CD4-positive, alpha-beta T cell treated with Interleukin-6 at 100 ng/mL for 8 hours (primary cell): Measurements from ENCODE around the gene EIF3A.

ENCODE experiments used
- DNase-seq: peaks from one replicate; pipeline ENCODE4 v3.0.0-alpha.2; 2020; ENCODE audit warnings: mixed read lengths, low spot score

EIF3A gene

DNA sequence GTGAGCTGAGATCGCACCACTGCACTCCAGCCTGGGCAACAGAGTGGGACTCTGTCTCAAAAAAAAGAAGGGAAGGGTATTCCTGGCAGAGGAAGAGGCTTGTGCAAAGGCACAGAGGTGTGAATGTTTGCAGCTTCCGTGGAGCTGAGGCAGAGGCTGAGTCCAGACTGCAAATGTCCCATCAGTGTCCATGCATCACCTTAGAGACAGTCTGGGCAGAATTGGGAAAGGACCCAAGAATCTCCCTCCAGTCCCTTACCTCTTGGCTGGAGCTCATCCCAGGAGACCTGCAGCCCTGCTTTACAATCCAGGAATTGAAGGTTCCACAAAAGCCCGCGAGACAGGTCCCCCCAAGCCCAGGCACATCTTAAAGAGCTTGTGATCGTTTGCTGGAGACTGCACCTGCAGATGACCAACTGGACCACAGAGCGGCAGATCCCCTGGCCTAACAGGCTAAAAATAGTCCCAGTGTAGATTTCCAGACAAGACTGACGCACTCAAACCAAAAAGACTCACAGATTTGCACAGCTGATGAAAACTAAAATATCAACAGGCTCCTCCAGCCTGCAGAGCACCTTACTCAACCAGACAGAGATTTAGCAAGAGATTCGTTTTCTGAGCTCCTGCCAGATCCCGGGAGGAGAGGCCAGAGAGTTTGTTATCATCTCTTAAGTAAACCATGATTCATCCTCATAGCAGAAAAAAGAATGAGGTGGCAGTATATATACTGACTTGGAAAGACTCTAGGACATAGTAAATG, 74.0 kb downstream of the EIF3A start:
- no peak for DNase-seq

DNA sequence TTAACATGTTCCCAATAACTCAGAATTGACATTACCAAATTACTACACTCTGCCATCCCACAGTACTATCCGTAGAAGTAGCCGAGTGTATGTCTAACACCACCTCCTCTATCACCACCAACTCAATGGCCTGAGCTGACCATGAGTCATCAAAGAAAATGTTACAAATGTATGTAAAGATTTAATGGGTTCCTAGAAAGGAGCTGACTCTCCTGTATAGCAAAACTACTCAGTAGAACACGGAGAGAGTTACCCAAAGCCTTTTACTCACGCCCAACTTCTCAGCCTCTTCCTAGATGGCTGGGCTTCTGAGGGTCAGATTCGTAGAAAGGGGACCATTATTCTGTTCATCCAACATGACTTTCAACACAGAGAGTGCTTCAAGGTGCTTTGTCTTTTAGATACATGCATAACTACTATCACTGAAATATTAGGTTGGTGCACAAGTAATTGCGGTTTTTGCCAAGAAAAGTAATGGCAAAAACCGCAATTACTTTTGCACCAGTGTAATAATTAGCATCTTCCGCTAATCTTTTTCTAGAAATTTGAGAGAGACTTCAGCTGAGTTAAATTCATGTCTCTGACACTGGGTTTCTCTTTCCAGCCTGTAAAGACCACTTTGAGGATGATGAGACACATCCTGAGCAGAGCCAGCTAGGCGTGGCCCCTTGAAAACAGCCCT, 75.1 kb downstream of the EIF3A start:
- DNase-seq, result no peak

GRCh38 chr10:119003572-119004289, 76.9 kb downstream of the EIF3A start:
- DNase-seq, result no peak

GRCh38 chr10:119001717-119002500, 78.7 kb downstream of the EIF3A start:
- no peak for DNase-seq

DNA sequence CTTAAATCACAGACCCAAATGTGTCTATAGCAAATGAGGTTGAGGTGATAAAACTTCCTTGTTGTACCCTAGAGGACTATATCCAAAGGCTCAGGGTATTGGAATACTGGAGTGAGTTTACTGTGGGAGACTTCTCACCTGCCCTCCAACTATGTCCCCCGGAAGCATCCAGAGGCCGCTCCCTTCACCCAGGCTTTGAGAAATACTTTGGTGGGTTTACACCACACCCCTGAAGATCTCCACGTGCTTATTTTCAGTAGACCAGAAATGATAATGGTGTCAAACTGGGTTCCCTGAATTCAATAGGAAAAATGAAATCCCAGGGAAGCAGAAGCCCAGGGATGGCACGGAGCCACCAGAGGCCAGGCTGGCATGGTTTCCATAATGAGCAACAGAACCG, 82.4 kb downstream of the EIF3A start:
- no peak for DNase-seq

GRCh38 chr10:118997379-118997778, 83.2 kb downstream of the EIF3A start:
- DNase-seq, result no peak

DNA sequence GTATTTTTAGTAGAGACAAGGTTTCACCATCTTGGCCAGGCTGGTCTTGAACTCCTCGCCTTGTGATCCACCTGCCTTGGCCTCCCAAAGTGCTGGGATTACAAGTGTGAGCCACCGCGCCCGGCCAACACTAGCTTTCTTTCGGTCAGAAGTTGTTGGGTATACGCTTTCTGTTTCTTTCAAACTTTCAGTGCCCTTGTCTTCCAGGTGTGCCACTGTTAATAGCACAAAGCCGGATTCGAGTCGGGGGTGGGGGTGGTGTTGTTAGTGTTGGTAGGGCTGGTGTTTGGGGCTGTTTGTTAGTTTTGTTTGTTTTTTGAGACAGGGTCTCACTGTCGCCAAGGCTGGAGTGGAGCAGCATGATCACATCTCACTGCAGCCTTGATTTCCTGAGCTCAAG, 84.9 kb downstream of the EIF3A start:
- no peak for DNase-seq

DNA sequence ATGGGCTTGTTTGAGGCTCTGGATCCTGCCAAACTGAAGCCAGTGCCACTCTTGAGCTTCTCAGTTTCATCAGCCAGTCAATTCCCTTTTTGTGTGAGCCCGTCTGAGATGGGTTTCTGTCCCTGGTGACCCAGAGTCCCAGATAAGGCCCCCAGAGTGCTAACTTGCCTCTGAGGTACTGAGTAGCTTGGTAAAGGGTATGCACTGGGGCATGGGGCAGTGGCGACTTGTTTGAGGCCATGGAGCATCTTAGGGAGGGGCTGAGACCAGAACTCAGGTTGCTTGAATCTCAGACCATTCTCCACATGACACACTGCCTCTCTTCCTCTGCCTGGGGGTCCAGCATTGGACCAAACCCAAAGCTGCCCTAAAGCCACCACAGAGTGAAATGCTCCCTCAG, 86.3 kb downstream of the EIF3A start:
- no peak for DNase-seq

- no peak for DNase-seq
These were observed 87.4 kb downstream of the EIF3A start for GRCh38 chr10:118993214-118993613.

DNA sequence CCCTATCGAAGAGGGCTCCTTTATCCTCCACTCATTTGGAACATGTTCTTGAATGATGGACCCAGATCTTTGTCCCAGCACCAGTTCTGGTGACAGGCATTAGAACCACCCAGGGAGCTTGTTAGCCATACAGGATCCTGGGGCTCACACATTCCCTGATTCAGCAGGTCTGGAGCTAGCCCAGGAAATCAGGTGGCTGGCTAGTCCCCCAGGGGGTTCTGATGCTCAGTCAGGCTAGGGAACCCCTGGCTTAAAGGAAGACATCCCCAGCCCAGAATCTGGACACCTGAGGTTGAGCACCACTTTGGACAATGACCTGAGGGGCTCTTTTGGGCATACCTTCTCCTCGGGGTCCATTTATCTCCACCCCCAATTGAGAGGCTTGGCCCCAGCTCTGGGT, 88.1 kb downstream of the EIF3A start:
- no peak for DNase-seq

GRCh38 chr10:118990326-118990725, 90.3 kb downstream of the EIF3A start:
- DNase-seq, result no peak

DNA sequence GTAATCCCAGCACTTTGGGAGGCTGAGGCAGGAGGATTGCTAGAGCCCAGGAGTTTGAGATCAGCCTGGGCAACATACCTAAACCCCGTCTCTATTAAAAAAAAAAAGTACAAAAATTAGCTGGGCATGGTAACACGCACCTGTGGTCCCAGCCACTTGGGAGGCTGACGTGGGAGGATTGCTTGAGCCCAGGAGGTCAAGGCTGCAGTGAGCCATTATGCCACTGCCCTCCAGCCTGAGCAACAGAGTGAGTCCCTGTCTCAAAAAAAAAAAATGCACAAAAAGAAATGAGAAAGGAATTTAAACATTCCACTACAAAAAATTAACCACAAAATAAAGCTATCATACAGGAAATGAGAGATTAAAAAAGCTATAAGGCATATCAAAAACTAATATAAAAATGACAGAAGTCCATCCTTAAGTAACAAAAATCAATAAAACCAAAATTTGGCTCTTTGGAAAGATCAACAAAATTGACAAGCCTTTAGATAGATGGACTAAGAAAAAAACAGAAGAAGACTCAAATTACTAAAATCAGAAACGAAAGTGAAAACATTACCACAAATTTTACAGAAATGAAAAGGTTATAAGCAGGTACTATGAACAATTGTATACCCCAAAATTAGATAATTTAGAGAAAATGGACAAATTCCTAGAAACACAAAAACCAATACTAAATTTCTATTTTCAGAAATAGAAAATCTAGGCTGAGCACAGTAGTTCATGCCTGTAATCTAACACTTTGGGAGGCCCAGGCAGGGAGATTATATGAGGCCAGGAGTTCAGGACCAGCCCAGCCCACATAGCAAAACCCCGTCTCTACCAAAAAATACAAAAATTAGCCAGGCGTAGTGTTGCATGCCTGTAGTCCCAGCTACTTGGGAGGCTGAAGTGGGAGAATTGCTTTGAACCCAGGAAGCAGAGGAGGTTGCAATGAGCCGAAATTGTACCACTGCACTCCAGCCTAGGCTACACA, 93.5 kb downstream of the EIF3A start:
- DNase-seq, result no peak

DNA sequence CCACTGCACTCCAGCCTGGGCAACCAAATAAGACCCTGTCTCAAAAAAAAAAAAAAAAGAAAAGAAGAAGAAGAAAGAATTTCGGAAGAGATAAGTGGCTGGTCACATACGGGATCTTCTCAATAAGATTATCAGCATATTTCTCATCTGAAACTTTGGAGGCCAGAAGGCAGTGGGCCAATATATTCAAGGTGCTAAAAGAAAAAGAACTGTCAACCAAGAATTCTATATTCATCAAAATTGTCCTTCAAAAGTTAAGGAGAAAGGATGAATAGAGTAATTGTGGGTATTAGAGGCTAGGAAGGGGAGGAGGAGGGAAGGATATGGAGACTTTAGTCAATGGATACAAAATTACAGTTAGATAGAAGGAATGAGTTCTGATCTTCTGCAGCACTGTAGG, 95.0 kb downstream of the EIF3A start:
- DNase-seq, result no peak
